Measurements from ENCODE around the gene MED9.

DNA sequence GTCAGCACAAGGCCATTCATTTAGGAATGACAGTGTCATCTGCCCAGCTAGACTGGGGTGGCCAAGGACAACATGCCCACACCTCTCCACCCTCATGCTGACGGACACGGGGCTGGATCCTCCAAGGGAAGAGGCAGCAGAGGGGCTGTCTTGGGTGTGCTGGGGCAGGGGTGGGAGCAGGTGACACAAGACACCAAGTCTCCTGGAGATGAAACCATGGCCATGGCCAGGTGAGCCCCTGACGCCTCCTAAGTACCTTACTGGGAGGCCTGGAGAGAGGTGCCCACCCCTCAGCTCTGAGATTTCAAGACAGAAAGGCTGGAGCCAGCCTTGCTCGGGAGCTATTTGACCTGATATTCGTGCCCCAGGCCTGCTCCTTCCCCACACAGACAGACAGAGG lies 28.4 kb downstream of the MED9 start:
- TF ChIP-seq, protein P1, sequence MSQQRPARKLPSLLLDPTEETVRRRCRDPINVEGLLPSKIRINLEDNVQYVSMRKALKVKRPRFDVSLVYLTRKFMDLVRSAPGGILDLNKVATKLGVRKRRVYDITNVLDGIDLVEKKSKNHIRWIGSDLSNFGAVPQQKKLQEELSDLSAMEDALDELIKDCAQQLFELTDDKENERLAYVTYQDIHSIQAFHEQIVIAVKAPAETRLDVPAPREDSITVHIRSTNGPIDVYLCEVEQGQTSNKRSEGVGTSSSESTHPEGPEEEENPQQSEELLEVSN (IDR thresholded peaks at IDR 0.05; ENCODE audit: borderline replicate concordance in 1 of 2, extremely low read depth in 1 of 2, insufficient read depth in 1 of 2, insufficient read length in 1 of 2, low read depth in 1 of 2, low read length in 1 of 2, poor library complexity in 1 of 2, severe bottlenecking in 1 of 2): no peak
- TF ChIP-seq, protein P2, sequence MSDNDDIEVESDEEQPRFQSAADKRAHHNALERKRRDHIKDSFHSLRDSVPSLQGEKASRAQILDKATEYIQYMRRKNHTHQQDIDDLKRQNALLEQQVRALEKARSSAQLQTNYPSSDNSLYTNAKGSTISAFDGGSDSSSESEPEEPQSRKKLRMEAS (CRISPR knock-in tag; IDR thresholded peaks at IDR 0.05): no peak
- no peak for TF ChIP-seq ZNF707 (CRISPR knock-in tag; conservative IDR thresholded peaks at IDR 0.05)
- TF ChIP-seq KDM4B (IDR thresholded peaks at IDR 0.05; ENCODE audit: borderline replicate concordance in 2 of 2, low read depth in 1 of 2): no peak
- TF ChIP-seq, protein P3, sequence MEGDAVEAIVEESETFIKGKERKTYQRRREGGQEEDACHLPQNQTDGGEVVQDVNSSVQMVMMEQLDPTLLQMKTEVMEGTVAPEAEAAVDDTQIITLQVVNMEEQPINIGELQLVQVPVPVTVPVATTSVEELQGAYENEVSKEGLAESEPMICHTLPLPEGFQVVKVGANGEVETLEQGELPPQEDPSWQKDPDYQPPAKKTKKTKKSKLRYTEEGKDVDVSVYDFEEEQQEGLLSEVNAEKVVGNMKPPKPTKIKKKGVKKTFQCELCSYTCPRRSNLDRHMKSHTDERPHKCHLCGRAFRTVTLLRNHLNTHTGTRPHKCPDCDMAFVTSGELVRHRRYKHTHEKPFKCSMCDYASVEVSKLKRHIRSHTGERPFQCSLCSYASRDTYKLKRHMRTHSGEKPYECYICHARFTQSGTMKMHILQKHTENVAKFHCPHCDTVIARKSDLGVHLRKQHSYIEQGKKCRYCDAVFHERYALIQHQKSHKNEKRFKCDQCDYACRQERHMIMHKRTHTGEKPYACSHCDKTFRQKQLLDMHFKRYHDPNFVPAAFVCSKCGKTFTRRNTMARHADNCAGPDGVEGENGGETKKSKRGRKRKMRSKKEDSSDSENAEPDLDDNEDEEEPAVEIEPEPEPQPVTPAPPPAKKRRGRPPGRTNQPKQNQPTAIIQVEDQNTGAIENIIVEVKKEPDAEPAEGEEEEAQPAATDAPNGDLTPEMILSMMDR (IDR thresholded peaks at IDR 0.05 in 2 of 3, conservative IDR thresholded peaks at IDR 0.05 in 1 of 3; ENCODE audit: insufficient read depth in 2 of 3, low read depth in 1 of 3, low read length in 3 of 3): no peak

All from K562 (cell line).